Breast epithelium (tissue), 3 donors: ENCODE results near the gene UNC5A.

Source experiments
- CTCF ChIP-seq, 3 donors: fragments of 450-650 bp; IDR thresholded peaks; one replicate each; pipeline ENCODE4 v1.5.1; 2016 to 2017; ENCODE audit warnings: antibody characterized with exemption in 3 of 3, mild to moderate bottlenecking in 3 of 3, moderate library complexity in 3 of 3
- POLR2A ChIP-seq: fragments of 450-650 bp; IDR thresholded peaks from one replicate; pipeline ENCODE4 v1.6.1; 2016; ENCODE audit warnings: antibody characterized with exemption, mild to moderate bottlenecking, moderate library complexity
- POLR2AphosphoS5 ChIP-seq, 3 donors: sonication (generic); formaldehyde crosslinking; IDR thresholded peaks; one replicate each; pipeline ENCODE4 v1.6.1; 2017; ENCODE audit warnings: antibody characterized with exemption in 3 of 3

GRCh38 chr5:176803068-176803942 lies 7.1 kb upstream of the UNC5A start:
- TF ChIP-seq POLR2A (no peak), CTCF (IDR thresholded peaks at IDR 0.05) (no peak), POLR2AphosphoS5 (IDR thresholded peaks at IDR 0.05) (no peak)
